SK-N-SH treated with all-trans-retinoic acid at 6 μM for 48 hours (cell line): ENCODE measurements around the gene CDH4.

ENCODE experiments used
- ATAC-seq: fragments of 200-7000 bp; cut with Tn5 transposase; 3 replicates; pipeline ENCODE4 v1.9.1; 2020; ENCODE audit warnings: mild to moderate bottlenecking, moderate library complexity
- ARNTL ChIP-seq: fragments of 450-650 bp; formaldehyde crosslinking; IDR thresholded peaks from 2 replicates; pipeline ENCODE4 v1.5.0; 2020; ENCODE audit warnings: low read depth, mild to moderate bottlenecking, moderate library complexity, borderline replicate concordance
- BACH2 ChIP-seq: fragments of 250-450 bp; sonication (Bioruptor Pico); IDR thresholded peaks from 2 replicates; pipeline ENCODE4 v1.9.0; 2021; ENCODE audit warnings: mild to moderate bottlenecking, borderline replicate concordance
- CREB5 ChIP-seq: fragments of 250-450 bp; sonication (Bioruptor Pico); IDR thresholded peaks from 2 replicates; pipeline ENCODE4 v1.5.1; 2020; ENCODE audit warnings: low read depth, mild to moderate bottlenecking, moderate library complexity
- CSDC2 ChIP-seq: fragments of 250-450 bp; sonication (Bioruptor Pico); IDR thresholded peaks from 2 replicates; pipeline ENCODE4 v1.5.0; 2020; ENCODE audit warnings: mild to moderate bottlenecking, moderate library complexity
- ESRRG ChIP-seq: fragments of 250-450 bp; sonication (Bioruptor Pico); IDR thresholded peaks from 2 replicates; pipeline ENCODE4 v1.6.1; 2021; ENCODE audit warnings: mild to moderate bottlenecking
- GLIS3 ChIP-seq: fragments of 250-450 bp; sonication (Bioruptor Pico); IDR thresholded peaks from 2 replicates; pipeline ENCODE4 v1.5.0; 2020; ENCODE audit warnings: mild to moderate bottlenecking, moderate library complexity
- ISL1 ChIP-seq: fragments of 250-450 bp; sonication (Bioruptor Pico); IDR thresholded peaks from 2 replicates; pipeline ENCODE4 v2.1.2; 2022; ENCODE audit warnings: mild to moderate bottlenecking, moderate library complexity
- OSR1 ChIP-seq: fragments of 250-450 bp; sonication (Bioruptor Pico); IDR thresholded peaks from 2 replicates; pipeline ENCODE4 v1.8.0; 2022; ENCODE audit warnings: moderate library complexity, mild to moderate bottlenecking, inconsistent platforms
- POU6F1 ChIP-seq: fragments of 250-450 bp; sonication (Bioruptor Pico); IDR thresholded peaks from 2 replicates; pipeline ENCODE4 v1.8.0; 2021; ENCODE audit warnings: low read depth, mild to moderate bottlenecking, moderate library complexity, borderline replicate concordance
- PPARA ChIP-seq: fragments of 250-450 bp; sonication (Bioruptor Pico); IDR thresholded peaks from 2 replicates; pipeline ENCODE4 v1.5.0; 2020; ENCODE audit warnings: mild to moderate bottlenecking, borderline replicate concordance
- RARB ChIP-seq: fragments of 250-450 bp; sonication (Bioruptor Pico); IDR thresholded peaks from 2 replicates; pipeline ENCODE4 v1.8.0; 2021; ENCODE audit warnings: mild to moderate bottlenecking, moderate library complexity
- SNAI2 ChIP-seq: fragments of 250-450 bp; sonication (Bioruptor Pico); IDR thresholded peaks from 2 replicates; pipeline ENCODE4 v1.5.0; 2020; ENCODE audit warnings: mild to moderate bottlenecking, moderate library complexity
- TCF4 ChIP-seq: fragments of 250-450 bp; sonication (Bioruptor Pico); IDR thresholded peaks from 2 replicates; pipeline ENCODE4 v1.8.0; 2021; ENCODE audit warnings: mild to moderate bottlenecking, moderate library complexity, borderline replicate concordance
- TOX ChIP-seq: fragments of 250-450 bp; sonication (Bioruptor Pico); IDR thresholded peaks from 2 replicates; pipeline ENCODE4 v1.8.0; 2021; ENCODE audit warnings: mild to moderate bottlenecking, moderate library complexity, borderline replicate concordance
- TSHZ2 ChIP-seq: fragments of 250-450 bp; sonication (Bioruptor Pico); IDR thresholded peaks from 2 replicates; pipeline ENCODE4 v1.5.0; 2020; ENCODE audit warnings: mild to moderate bottlenecking, moderate library complexity
- ZC3H10 ChIP-seq: fragments of 250-450 bp; sonication (Bioruptor Pico); IDR thresholded peaks from 2 replicates; pipeline ENCODE4 v1.5.1; 2021; ENCODE audit warnings: mild to moderate bottlenecking, moderate library complexity
- ZFP3 ChIP-seq: fragments of 250-450 bp; sonication (Bioruptor Pico); IDR thresholded peaks from 2 replicates; pipeline ENCODE4 v1.5.0; 2020; ENCODE audit warnings: mild to moderate bottlenecking, moderate library complexity
- ZFP30 ChIP-seq: fragments of 450-650 bp; formaldehyde crosslinking; IDR thresholded peaks from 2 replicates; pipeline ENCODE4 v1.5.0; 2022; ENCODE audit warnings: mild to moderate bottlenecking, moderate library complexity
- ZNF565 ChIP-seq: fragments of 450-650 bp; formaldehyde crosslinking; conservative IDR thresholded peaks from 2 replicates; pipeline ENCODE4 v1.5.0; 2020; ENCODE audit warnings: low read depth, mild to moderate bottlenecking, moderate library complexity
- ZNF70 ChIP-seq: fragments of 450-650 bp; formaldehyde crosslinking; IDR thresholded peaks from 2 replicates; pipeline ENCODE4 v1.5.0; 2020; ENCODE audit warnings: mild to moderate bottlenecking, moderate library complexity
- ZNF8 ChIP-seq: fragments of 450-650 bp; formaldehyde crosslinking; IDR thresholded peaks from 2 replicates; pipeline ENCODE4 v1.5.0; 2020; ENCODE audit warnings: mild to moderate bottlenecking, moderate library complexity

Gene CDH4

GRCh38 chr20:61927193-61927825 lies 675.2 kb downstream of the CDH4 start:
- ATAC-seq, result no peak
- TF ChIP-seq PPARA (CRISPR knock-in tag) (no peak), ZNF70 (CRISPR knock-in tag) (no peak), BACH2 (no peak)

GRCh38 chr20:61927826-61928541 lies 675.9 kb downstream of the CDH4 start:
- ATAC-seq, result no peak
- TF ChIP-seq BACH2, result no peak
- no peak for TF ChIP-seq POU6F1 (CRISPR knock-in tag)
- TF ChIP-seq ZNF8 (CRISPR knock-in tag), result no peak
- no peak for TF ChIP-seq PPARA (CRISPR knock-in tag)
- TF ChIP-seq OSR1 (CRISPR knock-in tag), result no peak
- no peak for TF ChIP-seq TOX (CRISPR knock-in tag)

GRCh38 chr20:61929561-61929960 lies 677.5 kb downstream of the CDH4 start:
- TF ChIP-seq ESRRG (CRISPR knock-in tag) (no peak), ISL1 (CRISPR knock-in tag) (no peak), RARB (no peak), TOX (CRISPR knock-in tag) (no peak), ARNTL (CRISPR knock-in tag) (no peak), OSR1 (CRISPR knock-in tag) (no peak), GLIS3 (CRISPR knock-in tag) (no peak), TSHZ2 (no peak), ZC3H10 (CRISPR knock-in tag) (no peak), CSDC2 (CRISPR knock-in tag) (no peak), ZFP3 (CRISPR knock-in tag) (no peak), TCF4 (CRISPR knock-in tag) (no peak), ZNF8 (CRISPR knock-in tag) (no peak), PPARA (CRISPR knock-in tag) (no peak), ZNF70 (CRISPR knock-in tag) (no peak), CREB5 (no peak), SNAI2 (CRISPR knock-in tag) (no peak), POU6F1 (CRISPR knock-in tag) (no peak)
- no peak for ATAC-seq

GRCh38 chr20:61929971-61930666 lies 678.1 kb downstream of the CDH4 start:
- no peak for ATAC-seq
- TF ChIP-seq ZFP30 (CRISPR knock-in tag) (no peak), TSHZ2 (no peak), CREB5 (no peak), ZC3H10 (CRISPR knock-in tag) (no peak), TOX (CRISPR knock-in tag) (no peak), TCF4 (CRISPR knock-in tag) (no peak), BACH2 (no peak), ARNTL (CRISPR knock-in tag) (no peak), ZNF565 (CRISPR knock-in tag) (no peak), CSDC2 (CRISPR knock-in tag) (no peak), SNAI2 (CRISPR knock-in tag) (no peak), ISL1 (CRISPR knock-in tag) (no peak)
